ENCODE measurements around the gene TNFRSF25. TPM values are rescaled to one million over a fixed set of nuclear protein-coding genes. Genes with fewer than 3 reads are reported as not detected.

The TNFRSF25 gene
- total and polyA plus RNA-seq, 2 of the 8 experiments (the other 6 are each of a cell fraction or from before 2014, with no cell fraction given): 10.7 to 19.5 TPM

- peak in 1 of 2 experiments; percentile 93 for DNase-seq (ENCODE audit: low read depth in 1 of 2, low spot score in 2 of 2)
- peaks cover 2 to 3% of the 10 kb centered on the region in 2 experiments for H4K20me1 ChIP-seq (replicated peaks in 1 of 2; ENCODE audit: control insufficient read depth in 1 of 2, insufficient read depth in 2 of 2, low read length in 2 of 2)
- no peak overlapping the region for H4K8ac ChIP-seq (ENCODE audit: extremely low read depth, insufficient read depth, low read length)
- 22% methylated on average over 12 of the region's 21 CpGs; no CpG with 5 or more reads in 1 of the 2 experiments for WGBS, 2 experiments (ENCODE audit: extremely low coverage in 1 of 2, insufficient coverage in 1 of 2, insufficient read length in 1 of 2, insufficient replicate concordance in 2 of 2, low coverage in 1 of 2, low lambda C conversion rate in 2 of 2, missing lambda C conversion rate in 1 of 2)
- H3K27ac ChIP-seq (ENCODE audit: low read depth, low read length): no peak overlapping the region
- no peaks in the 10 kb centered on the region for H3K79me2 ChIP-seq (ENCODE audit: control insufficient read depth in 1 of 2, insufficient read depth in 2 of 2, low read length in 2 of 2)
- peaks cover 0 to 23% (median 13%) of the 10 kb centered on the region in 4 experiments; a peak in 6 of 7 replicates for H3K4me1 ChIP-seq (replicated peaks in 1 of 4; ENCODE audit: control insufficient read depth in 3 of 4, insufficient read depth in 4 of 4, low read length in 3 of 4)
- H3K18ac ChIP-seq (ENCODE audit: extremely low read depth, low read length): peak overlapping the region; percentile 90; the same call in 1 of the 2 replicates
- H3K4me2 ChIP-seq (ENCODE audit: insufficient read depth in 1 of 2, low read depth in 2 of 2, low read length in 2 of 2): peak overlapping the region; percentile 80 to 92
- H3K56ac ChIP-seq (replicated peaks; ENCODE audit: insufficient read length, low read depth, low read length): peak overlapping the region; percentile 87
- peak overlapping the region; percentile 51 for H3K4ac ChIP-seq (replicated peaks; ENCODE audit: insufficient read length, low read depth, low read length)
- H3K27me3 ChIP-seq (replicated peaks in 1 of 4; ENCODE audit: control insufficient read depth in 3 of 4, extremely low read depth in 1 of 4, insufficient read depth in 3 of 4, low read length in 3 of 4): no peaks in the 10 kb centered on the region; a peak in 2 of 7 replicates
- no peak overlapping the region for H2BK12ac ChIP-seq (ENCODE audit: low read depth, low read length)
- no peak overlapping the region; the same call in 1 of the 2 replicates for H2AK5ac ChIP-seq (ENCODE audit: low read depth, low read length)
- H2BK15ac ChIP-seq (ENCODE audit: low read length): no peak overlapping the region; the same call in 1 of the 2 replicates
- H2AFZ ChIP-seq (ENCODE audit: low read length): no peak overlapping the region
- H3K9ac ChIP-seq (replicated peaks in 1 of 4; ENCODE audit: extremely low read depth in 1 of 4, low read depth in 3 of 4, low read length in 3 of 4): no peak overlapping the region
- H3K23ac ChIP-seq (ENCODE audit: insufficient read length): no peak overlapping the region
- H3K9me3 ChIP-seq (ENCODE audit: insufficient read depth in 2 of 2, low read depth in 1 of 2, low read length in 1 of 2): no peaks in the 10 kb centered on the region
- ChIA-PET CTCF (ENCODE audit: partially characterized antibody) (interaction anchor here (0.6 to 12.0 kb wide), 18 partner anchors 9 to 147 kb away, joined by 3 to 168 read pairs (median 7); partner anchors contain the start of gene NOL9), POLR2A (ENCODE audit: partially characterized antibody) (interaction anchor here (0.7 to 1.3 kb wide), 3 partner anchors 37 to 244 kb away, joined by 3 read pairs; no protein-coding TSS in a partner anchor)
- peak overlapping the region; percentile 45 to 80 (median 68) for H3K4me3 ChIP-seq (ENCODE audit: extremely low read depth in 1 of 4, insufficient read depth in 2 of 4, low read depth in 3 of 4, low read length in 4 of 4)
- H4K91ac ChIP-seq (replicated peaks; ENCODE audit: insufficient read length, low read length): peak overlapping the region; percentile 88
- FAIRE-seq: no peak
- H3K14ac ChIP-seq (ENCODE audit: insufficient read length): no peak overlapping the region
- peaks cover 13% of the 10 kb centered on the region; the same call in 1 of the 2 replicates for H3K23me2 ChIP-seq (ENCODE audit: low read depth, low read length)
- no peaks in the 10 kb centered on the region for H3K36me3 ChIP-seq (ENCODE audit: control insufficient read depth in 2 of 4, insufficient read depth in 4 of 4, low read length in 3 of 4)
- no peak overlapping the region for H2BK20ac ChIP-seq (ENCODE audit: low read length)
- H4K5ac ChIP-seq (ENCODE audit: insufficient read length, low read depth, low read length): peak overlapping the region; percentile 75
- no peaks in the 10 kb centered on the region; the same call in 1 of the 2 replicates for H3K79me1 ChIP-seq (ENCODE audit: low read depth, low read length)
- H2BK120ac ChIP-seq (replicated peaks; ENCODE audit: low read depth, low read length): peak overlapping the region; percentile 82
- H2BK5ac ChIP-seq (ENCODE audit: low read depth, low read length): 0 out of 2 replicates have a peak overlapping the region, but pooled peaks have one; percentile 60
- TF ChIP-seq, protein P1, sequence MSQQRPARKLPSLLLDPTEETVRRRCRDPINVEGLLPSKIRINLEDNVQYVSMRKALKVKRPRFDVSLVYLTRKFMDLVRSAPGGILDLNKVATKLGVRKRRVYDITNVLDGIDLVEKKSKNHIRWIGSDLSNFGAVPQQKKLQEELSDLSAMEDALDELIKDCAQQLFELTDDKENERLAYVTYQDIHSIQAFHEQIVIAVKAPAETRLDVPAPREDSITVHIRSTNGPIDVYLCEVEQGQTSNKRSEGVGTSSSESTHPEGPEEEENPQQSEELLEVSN (IDR thresholded peaks at IDR 0.05): no peak
- peak; percentile 54; the same call in 1 of the 2 replicates for TF ChIP-seq GABPA (IDR thresholded peaks at IDR 0.05; ENCODE audit: borderline replicate concordance, insufficient read depth, low read length)
- TF ChIP-seq RAD21 (IDR thresholded peaks at IDR 0.05 in 1 of 2, conservative IDR thresholded peaks at IDR 0.05 in 1 of 2; ENCODE audit: low read depth in 2 of 2, low read length in 2 of 2): peak; percentile 68 to 74
- TF ChIP-seq, protein P2, sequence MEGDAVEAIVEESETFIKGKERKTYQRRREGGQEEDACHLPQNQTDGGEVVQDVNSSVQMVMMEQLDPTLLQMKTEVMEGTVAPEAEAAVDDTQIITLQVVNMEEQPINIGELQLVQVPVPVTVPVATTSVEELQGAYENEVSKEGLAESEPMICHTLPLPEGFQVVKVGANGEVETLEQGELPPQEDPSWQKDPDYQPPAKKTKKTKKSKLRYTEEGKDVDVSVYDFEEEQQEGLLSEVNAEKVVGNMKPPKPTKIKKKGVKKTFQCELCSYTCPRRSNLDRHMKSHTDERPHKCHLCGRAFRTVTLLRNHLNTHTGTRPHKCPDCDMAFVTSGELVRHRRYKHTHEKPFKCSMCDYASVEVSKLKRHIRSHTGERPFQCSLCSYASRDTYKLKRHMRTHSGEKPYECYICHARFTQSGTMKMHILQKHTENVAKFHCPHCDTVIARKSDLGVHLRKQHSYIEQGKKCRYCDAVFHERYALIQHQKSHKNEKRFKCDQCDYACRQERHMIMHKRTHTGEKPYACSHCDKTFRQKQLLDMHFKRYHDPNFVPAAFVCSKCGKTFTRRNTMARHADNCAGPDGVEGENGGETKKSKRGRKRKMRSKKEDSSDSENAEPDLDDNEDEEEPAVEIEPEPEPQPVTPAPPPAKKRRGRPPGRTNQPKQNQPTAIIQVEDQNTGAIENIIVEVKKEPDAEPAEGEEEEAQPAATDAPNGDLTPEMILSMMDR (IDR thresholded peaks at IDR 0.05; ENCODE audit: control extremely low read depth in 1 of 3, insufficient read depth in 1 of 3, low read depth in 1 of 3, low read length in 3 of 3): peak in 2 of 3 experiments; percentile 84 to 90; a peak in 3 of 4 replicates
- no peak for TF ChIP-seq SIN3A (conservative IDR thresholded peaks at IDR 0.05 in 1 of 2, IDR thresholded peaks at IDR 0.05 in 1 of 2; ENCODE audit: low read depth in 1 of 2, low read length in 2 of 2)
- no peak for TF ChIP-seq KDM4A (IDR thresholded peaks at IDR 0.05; ENCODE audit: low read depth, low read length, severe bottlenecking)
These were observed 23.8 kb upstream of the TNFRSF25 start for GRCh38 chr1:6489799-6490180.

All from H1 (cell line).